GM19240 (cell line): Measurements from ENCODE around the gene ARMS2.

Experiments
- DNase-seq: peaks from one replicate; pipeline ENCODE4 v3.0.0; 2011; ENCODE audit warnings: low spot score; ENCODE audit not compliant: insufficient read length

Gene ARMS2

DNA sequence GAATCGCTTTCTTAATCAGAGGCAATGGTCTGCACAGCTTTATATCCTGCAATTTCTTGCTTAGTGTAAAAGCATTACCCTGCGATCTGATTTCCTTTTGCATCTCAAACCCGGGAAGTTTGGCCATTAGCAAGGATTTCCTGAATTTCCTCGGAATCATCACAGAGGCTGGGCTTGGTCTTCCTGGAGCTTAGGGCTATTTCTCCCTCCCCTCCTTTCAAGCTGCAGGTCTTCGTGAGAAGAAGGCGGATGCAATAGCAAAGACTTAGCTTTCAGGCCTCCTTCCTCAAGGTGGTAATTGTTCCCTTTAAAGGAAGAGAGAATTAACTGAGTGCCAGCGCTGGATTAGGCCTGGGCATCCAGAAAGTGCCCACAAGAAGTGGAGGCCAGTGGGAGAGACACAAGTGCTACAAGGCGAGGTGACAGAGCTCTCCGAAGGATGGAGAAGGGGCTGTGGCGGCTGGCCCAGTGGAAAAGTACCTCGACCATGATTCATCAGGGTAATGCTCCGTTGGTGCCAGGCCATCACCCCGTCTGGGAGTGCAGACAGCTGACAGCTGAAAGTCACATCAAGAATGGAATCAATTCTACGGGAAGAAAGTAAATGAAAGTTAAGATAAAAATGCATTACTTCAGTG, 4.0 kb upstream of the ARMS2 start:
- no peak for DNase-seq

DNA sequence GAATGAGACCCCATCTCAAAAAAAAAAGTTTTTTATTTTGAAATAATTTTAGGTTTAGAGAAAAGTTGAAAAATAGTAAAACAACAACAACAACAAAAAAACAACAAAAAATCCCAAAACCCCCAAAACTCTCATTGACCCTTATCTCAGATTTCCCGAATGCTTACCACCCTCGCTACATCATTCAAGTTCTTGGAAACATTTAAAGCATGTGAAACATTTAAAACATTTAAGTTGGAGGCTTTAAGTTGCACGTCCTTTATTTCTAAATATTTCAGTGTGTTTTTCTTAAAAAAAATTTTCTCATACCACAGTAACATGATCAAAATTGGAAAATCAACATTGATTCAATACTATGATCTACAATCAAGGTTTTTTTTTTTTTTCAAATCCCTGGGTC, 382 bp upstream of the ARMS2 start:
- no peak for DNase-seq

DNA sequence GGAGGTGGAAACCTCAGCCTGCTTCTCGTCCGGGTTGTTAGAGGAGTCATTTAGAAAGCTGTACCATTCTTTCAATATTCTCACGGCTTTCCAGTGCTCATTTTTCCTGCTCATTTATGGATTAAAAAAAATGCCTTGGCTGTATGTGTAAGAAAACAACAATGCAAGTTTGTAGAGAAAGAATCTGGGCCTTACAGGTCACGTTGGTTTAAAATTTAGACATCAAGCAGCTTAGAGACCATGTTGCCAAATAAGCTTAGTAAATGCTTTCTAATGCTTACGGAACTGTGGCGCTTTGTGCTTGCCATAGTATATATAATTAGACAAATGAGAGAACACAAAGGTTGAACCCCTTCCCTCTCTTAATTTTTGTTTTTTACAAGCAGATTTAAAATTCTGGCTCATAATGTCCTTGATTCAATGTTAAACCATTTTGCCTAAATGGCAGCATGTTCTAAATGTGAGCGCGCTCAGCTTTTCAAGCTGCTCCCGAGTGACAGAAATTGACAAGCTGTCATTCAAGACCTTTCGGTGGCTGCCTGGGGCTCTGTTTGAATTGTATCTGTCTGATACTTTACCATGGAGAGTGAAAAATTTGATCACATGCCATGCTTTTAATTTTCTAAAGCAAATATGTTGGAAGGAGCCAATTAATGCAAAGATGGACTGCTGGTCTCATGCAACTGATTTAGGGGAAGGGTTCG, 1.1 kb downstream of the ARMS2 start:
- no peak for DNase-seq

DNA sequence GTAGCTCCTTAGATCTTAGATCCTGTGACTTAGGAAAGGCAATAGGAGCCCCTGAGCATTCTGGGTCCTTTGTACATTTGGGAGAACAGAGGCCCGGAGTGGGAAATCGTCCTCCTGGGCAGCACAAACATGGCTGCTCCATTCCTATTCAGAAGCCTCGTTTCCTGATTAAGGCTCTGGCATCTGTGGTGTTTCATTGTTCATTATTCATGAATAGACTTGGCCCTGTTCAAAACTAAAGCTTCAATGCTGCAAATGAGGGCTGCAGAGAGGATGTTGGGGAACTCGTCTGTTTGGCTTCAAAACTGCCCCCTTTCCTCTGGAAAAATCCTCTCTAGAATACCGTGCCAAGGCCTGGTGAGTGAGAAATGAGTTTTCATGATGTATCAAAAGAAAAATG, 3.5 kb downstream of the ARMS2 start:
- DNase-seq = no peak

DNA sequence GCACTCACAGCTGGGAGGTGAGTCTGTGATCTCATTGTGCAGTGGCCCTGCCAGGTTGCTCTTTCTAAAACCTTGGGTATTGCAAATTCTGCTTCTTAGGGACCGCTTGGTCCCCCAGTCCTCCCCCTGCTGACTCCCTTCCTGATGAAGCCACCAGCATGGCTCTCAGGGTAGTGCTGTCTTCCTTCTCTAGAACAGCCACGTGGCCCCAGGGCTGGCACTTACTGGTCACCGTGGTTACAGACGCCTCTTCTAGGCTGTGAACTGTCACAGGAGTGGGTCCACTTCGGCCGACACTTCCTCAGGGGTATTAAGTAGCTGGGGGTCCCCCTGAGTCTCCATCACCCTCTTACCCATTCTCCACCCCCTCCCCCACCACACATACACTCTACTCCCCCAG, 4.2 kb downstream of the ARMS2 start:
- no peak for DNase-seq

DNA sequence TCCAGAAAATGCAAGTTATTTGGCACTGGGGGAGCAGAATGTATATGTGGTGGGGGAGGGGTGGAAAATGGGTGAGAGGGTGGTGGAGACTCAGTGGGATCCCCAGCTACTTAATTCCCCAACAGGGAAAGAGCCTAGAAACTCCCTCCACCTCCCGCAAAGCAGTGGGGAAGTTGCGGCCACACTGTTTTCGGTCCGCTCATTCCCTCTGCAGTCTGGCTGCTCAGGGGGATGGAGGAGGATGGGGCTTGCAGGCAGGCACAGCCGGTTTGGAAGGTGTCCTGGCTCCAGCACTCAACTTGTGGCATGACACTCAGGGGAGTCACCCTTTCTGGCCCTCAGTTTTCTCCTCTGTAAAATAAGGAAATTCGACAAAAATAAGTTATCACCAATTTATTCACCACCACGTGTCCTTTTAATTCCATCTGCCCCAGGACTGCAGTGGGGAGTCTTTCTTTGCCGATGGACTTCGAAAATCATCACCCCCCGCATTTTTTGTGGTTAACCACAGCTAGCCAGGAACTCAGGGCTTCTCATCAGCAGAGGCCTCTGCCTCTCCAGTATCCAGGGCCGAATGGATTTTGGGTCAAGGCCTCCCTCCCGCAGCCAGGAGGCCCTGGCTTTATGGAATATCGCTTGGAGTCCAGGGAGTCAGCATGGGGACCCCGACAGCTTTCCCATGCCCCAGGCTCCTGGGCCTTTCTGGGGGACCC, 5.3 kb downstream of the ARMS2 start:
- DNase-seq = no peak

DNA sequence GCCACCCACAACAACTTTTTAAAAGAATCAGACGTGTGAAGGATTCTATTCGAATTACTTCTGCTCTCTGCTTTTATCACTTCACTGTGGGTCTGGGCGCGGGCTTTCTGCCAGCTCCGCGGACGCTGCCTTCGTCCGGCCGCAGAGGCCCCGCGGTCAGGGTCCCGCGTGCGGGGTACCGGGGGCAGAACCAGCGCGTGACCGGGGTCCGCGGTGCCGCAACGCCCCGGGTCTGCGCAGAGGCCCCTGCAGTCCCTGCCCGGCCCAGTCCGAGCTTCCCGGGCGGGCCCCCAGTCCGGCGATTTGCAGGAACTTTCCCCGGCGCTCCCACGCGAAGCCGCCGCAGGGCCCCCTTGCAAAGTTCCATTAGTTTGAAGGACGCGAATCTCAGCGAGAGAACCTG, 6.4 kb downstream of the ARMS2 start:
- DNase-seq = no peak

DNA sequence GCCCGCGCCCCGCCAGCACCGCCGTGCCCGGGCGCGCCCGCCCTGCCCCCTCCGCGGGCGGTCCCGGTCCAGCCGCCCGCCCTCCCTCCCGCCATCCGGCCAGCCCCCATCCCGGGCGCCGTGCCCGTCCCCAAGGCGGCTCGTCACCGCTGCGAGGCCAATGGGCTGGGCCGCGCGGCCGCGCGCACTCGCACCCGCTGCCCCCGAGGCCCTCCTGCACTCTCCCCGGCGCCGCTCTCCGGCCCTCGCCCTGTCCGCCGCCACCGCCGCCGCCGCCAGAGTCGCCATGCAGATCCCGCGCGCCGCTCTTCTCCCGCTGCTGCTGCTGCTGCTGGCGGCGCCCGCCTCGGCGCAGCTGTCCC, 6.9 kb downstream of the ARMS2 start, which contains the start of gene HTRA1:
TSS of gene HTRA1 (plus strand) at position 187 of the 362 bp plus-strand sequence. CDS start at position 287, 100 bp downstream.
- no peak for DNase-seq

DNA sequence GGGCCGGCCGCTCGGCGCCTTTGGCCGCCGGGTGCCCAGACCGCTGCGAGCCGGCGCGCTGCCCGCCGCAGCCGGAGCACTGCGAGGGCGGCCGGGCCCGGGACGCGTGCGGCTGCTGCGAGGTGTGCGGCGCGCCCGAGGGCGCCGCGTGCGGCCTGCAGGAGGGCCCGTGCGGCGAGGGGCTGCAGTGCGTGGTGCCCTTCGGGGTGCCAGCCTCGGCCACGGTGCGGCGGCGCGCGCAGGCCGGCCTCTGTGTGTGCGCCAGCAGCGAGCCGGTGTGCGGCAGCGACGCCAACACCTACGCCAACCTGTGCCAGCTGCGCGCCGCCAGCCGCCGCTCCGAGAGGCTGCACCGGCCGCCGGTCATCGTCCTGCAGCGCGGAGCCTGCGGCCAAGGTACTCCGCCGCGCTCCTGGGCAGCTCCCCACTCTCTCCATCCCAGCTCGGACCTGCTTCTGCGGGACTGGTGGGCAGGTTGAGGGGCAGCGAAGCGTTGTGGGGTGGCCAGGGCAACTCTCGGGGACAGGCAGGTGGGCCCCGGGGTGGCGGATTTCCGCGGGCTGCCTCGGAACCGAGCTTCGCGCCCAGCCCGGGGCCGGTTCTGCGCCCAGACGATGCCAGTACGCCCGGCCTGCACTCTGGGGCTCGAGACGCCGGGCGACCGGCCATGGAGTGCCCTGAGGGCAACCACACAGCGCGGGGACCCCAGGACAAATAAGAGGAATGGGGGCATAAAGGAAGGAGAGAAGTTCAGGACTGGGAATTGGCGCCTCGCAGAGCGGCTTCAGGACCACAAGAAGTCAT, 7.5 kb downstream of the ARMS2 start:
- DNase-seq = no peak

DNA sequence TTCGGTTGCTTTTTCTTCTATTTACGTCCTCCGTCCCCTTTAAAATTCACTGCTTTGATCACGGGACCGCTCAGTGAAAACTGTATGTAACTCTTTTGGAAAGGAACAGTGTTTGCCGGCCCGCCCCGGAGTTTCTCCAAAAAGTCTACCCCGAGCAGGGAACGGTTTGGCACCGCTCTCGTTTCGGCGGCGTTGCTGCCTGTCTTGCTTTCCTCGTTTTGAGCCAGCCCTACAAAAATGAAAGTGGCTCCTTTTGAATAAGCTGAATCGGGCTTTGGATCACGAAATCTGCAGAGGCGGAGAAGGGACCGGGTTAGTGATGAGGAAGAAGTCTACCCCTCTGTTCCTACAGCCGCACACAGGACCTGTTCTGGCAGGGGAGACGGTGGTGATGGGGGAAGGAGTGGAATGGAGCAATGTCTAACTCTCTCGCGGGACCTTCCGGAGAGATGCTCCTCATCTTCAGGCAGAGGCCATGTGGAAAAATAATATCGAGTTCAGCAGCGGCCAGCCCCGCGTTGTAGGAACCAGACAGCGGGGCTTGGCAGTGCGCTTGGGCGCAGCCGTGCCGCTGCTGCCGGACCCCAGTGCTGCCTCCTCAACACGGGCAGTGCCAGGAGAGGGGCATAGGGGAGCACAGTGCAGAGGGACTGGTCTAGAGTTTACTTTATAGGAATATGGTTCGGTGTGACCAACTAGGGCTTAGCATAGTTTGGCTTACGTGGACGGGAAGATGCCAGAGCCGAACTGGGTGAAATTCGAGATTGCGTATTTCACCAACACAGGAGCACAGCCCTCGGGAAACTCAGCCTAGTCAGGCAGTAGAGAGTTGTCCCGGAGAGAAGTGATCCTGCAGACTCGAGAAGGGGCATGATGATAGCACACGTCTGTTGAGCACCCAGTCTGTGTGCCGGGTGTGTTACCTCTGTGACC, 8.3 kb downstream of the ARMS2 start:
- DNase-seq = no peak

DNA sequence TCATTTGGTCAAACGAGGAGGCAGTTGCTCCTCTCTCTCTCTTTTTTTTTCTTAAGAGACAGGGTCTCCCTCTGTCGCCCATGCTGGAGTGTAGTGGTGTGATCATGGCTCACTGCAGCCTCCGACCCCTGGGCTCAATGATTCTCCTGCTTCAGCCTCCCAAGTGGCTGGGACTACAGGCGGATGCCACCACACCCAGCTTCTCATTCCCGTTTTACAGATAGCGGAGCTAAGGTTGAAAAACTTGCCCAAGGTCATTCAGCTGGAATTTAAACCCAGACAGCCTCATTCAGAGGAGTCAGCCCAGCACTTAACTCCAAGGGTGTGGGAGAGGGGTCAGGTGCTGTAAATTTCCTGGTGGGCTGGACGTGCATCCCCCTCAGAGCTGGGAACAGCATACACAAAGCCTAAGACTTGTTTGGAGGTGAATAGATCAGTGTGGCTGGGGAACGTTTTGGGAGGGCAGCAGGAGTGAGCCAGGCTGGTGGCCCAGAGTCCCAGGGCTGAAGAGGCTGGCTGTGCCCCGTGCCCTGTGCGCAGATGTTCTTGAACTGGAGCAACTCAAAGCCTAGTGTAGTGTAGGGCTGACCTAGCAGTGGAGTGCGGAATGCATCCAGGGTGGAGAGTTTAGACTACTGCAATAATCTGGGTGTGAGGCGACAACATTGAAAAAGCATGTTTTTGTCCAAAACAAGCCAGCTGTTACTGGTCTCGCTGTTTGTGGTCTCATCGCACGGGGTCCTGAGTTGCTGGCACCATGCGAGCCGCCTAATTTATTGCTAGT, 9.2 kb downstream of the ARMS2 start:
- DNase-seq = no peak

DNA sequence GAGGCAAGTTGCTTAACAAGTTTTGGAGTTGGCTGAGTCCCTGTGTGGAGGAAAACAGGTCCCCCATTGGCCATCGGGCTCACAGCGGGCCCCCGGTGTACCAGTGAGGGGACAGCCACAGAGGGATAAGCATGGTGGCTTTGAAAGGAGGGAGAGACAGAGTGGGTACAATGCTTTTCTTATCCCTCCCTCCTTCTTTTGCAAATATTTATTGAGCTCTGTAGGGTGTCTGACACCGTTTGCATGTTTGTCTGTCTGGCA, 9.7 kb downstream of the ARMS2 start:
- DNase-seq = no peak

DNA sequence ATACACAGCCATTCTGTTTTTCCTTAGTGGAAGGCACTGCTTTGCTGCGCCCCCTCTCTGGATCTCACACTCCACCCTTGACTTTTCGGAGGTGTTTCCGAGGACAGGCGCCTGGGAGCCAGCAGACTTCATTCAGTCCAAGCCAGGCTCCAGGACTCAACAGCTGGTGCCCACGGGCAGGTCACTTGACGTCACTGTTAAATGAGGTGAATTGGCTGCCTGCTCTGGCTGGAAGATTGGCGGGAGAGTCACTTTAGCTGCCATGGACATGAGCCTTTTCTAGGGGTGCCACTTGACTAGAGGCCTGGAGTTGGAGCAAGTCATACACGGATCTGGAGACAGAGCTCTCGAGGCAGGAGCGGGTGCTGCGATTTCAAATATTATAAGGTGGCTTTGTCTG, 10.1 kb downstream of the ARMS2 start:
- DNase-seq = no peak

DNA sequence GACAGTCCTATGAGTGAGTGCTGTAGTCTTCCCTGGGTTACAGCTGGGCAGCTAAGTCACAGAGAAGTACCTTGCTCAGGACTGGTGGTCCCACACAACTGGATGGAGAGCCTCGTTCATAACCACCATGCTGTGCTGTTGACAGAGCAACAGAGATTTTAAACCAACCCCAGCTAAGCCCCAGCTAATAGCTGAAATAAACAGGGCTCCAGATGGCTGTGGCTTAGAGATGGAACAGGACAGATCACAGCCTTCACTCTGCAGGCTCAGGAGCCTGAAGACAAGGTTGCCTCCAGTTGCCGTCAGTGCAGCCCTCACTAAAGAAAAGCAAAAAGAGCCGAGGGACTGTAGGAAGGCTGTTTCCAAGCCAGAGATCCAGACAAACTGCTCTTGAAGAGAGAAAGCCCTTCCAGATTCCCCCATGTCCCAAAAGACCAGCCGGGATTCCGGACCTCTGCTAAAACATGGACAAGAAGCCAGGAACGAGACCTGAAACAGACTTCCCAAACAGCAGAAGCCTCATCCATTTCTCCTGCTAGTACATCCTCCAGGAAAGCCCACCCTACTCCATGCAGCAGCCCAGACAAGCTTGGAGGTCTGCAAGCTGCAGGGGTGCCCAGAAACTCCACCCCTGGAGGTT, 11.1 kb downstream of the ARMS2 start:
- DNase-seq = no peak

DNA sequence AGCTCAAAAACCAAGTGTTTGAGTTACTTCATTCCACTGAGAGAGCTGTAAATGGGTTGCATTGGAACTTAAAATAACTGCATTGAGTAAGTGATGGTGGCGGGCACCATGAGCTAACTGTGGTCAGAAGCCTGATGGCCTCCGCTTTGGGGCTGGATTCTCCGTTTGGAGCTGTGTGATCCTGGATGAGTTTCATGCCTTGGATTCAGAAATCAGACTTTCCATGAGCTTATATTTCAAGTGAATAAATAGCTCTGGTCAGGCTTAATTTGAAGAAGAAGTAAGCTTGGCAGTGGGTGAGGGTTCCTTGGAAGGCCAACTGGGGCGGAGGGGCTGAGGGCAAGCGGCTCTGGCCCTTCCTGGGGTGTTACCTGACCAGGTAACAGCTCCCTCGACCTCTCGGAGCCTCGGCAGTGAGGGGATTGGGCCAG, 12.5 kb downstream of the ARMS2 start:
- no peak for DNase-seq

DNA sequence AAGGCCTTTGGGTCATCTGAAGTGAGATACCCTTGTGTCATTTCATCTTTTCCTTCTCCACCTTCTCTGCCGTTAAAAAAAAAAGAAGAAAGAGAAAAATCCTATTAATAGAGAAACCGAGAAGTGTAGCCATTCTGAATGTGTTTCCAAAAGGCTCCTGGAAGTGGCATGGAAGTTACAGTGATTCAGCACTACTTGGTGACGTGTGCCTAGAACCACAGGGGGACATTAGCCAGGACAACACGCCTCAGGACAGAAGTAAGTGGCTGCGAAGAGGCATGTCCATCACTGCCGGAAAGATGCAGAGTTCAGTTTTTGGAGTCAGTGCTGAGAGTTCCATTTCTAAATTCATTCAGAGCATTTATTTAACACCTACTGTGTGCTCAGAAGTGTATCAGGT, 13.2 kb downstream of the ARMS2 start:
- no peak for DNase-seq

DNA sequence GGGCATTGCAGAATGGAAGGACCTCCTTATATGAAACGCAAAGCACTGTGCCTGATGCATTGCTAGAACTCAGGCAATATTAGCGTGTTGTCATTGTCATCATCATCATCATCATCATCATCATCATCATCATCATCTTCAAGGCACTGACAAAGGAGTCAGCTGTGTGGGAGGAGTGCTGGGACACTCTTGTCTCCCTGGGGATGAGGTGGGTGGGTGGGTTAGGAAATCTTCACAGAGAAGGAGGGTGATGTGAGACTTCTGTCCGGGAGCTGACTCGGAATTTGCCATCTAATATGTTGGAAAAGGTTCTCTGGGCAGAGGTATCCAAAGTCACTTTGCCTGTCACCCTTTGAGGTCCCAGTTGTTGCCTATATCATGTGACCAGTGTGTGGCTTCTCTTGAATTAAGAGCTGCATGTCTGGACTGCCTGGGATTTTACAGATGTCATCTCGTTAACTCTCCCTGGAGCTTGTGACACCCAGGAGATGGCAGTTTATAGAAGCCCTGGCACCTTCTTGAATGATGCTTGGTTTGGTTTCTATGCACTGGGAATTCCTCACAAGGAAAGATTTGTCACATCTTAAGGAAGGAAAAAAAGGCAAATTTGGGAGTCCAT, 14.0 kb downstream of the ARMS2 start:
- no peak for DNase-seq

DNA sequence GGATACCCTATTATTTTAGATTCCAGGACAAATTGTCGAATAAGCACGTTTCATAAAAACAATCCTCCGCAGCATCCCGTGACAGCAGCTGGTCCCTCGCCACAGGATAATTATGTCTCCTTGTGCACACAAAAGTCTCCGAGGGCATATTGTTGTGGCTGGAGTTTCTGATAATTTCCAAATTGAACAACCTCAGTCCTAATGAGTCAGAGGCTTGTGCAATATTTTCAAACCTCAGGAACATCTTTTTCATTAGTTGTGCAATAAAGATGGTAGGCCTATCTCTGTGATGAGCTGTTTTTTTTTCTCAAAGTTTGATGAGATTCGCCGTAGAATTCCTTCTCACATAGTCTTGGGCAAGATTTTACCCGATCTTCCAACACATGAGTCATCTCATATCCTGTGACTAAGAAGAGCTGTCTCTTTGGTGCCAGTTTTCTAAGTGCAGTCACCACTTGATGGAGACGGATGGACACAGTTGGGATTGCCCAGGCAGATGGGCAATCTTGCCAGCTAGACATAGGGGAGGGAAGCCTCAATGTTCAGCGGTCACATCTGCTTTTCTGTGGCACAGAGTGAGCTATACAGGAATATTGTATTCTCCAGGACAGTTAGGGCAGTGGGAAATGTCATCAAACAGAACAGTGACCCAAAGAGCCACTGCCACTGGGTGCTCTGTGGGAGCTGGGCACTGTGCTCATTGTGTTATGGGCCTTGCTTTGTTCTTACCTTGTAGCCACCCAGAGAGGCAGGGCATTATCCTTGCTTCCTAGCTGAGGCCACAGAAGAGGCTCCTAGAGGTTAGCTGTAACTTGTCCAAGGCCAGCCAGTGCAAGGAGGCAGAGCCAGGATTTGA, 14.7 kb downstream of the ARMS2 start:
- no peak for DNase-seq
